Measurements from ENCODE around the gene LRRFIP1. TPM values are rescaled to one million over a fixed set of nuclear protein-coding genes. Genes with fewer than 3 reads are reported as not detected.

Gene LRRFIP1
- total RNA-seq, 4 donors from 2014 or later: 98.5 to 147 (median 122) TPM

- H3K4me1 ChIP-seq: peaks cover 77 to 97% (median 79%) of the 10 kb centered on the region in 4 donors
- DNase-seq: peak; percentile 53
- 25 to 35% methylated on average over 6 to 17 of the region's 17 CpGs for WGBS, 2 donors (ENCODE audit: low coverage in 1 of 2)
Measured at GRCh38 chr2:237702441-237703391, 75.3 kb downstream of the LRRFIP1 start.

DNA sequence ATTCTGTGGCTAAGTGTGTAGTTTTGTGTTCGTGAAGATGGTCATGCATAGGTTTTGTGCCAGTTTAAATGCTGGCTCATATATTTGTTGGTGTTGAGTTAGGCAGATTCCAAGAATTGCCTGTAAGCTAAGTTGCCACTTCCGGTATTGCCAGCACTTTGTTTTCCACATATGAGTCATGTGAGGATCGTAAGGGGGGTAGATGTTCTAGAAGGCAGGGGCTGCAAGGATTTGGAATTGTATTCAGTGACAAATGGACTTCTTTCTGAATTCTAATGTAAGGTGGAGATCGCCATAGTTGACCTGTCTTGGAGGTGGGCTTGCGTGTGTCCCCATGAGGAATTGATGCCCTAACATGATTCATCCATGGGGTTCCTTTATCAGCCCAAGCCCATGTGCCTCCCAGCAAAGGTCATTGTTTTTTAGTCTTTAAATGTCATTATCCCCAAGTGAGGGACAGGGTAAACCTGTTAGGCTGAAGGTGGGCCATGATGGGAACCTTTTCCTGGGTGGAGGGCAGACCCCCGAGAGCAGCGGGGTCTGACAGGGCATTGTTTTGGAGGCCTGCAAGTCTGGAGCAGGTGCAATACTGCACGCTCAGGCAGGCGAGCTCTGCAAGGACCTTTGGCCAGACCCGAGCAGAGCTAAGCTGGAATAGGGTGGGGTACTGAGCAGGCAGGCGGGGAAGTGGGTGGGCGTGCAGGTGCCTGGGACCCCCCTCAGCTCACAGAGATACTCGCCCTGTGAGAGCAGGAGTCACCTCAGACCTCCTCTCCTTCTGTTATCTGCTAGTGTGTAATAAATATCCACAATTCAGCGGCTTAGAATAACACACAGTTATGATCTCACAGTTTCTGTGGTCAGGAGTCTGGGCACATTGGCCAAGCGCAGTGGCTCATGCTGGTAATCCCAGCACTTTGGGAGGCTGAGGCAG, 77.4 kb downstream of the LRRFIP1 start:
- Histone ChIP-seq H3K4me1 (peaks cover 64 to 77% (median 70%) of the 10 kb centered on the region in 4 donors), H3K9me3 (no peaks in the 10 kb centered on the region)
- DNase-seq: no peak

More at GRCh38 chr2:237702441-237703391, 75.3 kb downstream of the LRRFIP1 start:
- peak overlapping the region in 1 of 4 donors; percentile 8 for H3K4me3 ChIP-seq
- no peaks in the 10 kb centered on the region for H3K36me3 ChIP-seq
- peak overlapping the region; percentile 97 to 100 (median 98) for H3K27ac ChIP-seq
- no peaks in the 10 kb centered on the region for H3K27me3 ChIP-seq
- H3K9me3 ChIP-seq: no peaks in the 10 kb centered on the region
- TF ChIP-seq POLR2AphosphoS5 (IDR thresholded peaks at IDR 0.05): peak; percentile 20 to 60 (median 32)
- TF ChIP-seq EP300 (IDR thresholded peaks at IDR 0.05; ENCODE audit: low read depth): no peak
- TF ChIP-seq POLR2A (IDR thresholded peaks at IDR 0.05): no peak
- in situ Hi-C loops (cut with MboI; ENCODE audit: low pct_ligation_motif_present in 1 of 4, low pct_unique_long_range_greater_than_20kb in 1 of 4, low sequenced_read_pairs in 3 of 4): no loop called here
- intact Hi-C loops (cut with DNase I; ENCODE audit: low total_unique reads): no loop called here

GRCh38 chr2:237706257-237706656, 78.9 kb downstream of the LRRFIP1 start:
- H3K27ac ChIP-seq: peak overlapping the region; percentile 97 to 100 (median 98)
- TF ChIP-seq POLR2AphosphoS5 (IDR thresholded peaks at IDR 0.05) (no peak), EP300 (IDR thresholded peaks at IDR 0.05; ENCODE audit: low read depth) (no peak), POLR2A (IDR thresholded peaks at IDR 0.05) (no peak), CTCF (IDR thresholded peaks at IDR 0.05) (no peak)

More for the DNA sequence above, 77.4 kb downstream of the LRRFIP1 start:
- TF ChIP-seq POLR2A (IDR thresholded peaks at IDR 0.05) (no peak), POLR2AphosphoS5 (IDR thresholded peaks at IDR 0.05) (peak in 2 of 3 donors; percentile 38 to 42)
- in situ Hi-C loops (cut with MboI; ENCODE audit: low pct_ligation_motif_present in 1 of 4, low pct_unique_long_range_greater_than_20kb in 1 of 4, low sequenced_read_pairs in 3 of 4): no loop called here
- Histone ChIP-seq H3K4me3 (no peak overlapping the region), H3K27me3 (no peaks in the 10 kb centered on the region), H3K36me3 (no peaks in the 10 kb centered on the region), H3K27ac (peak overlapping the region; percentile 97 to 100 (median 98))
- intact Hi-C loops (cut with DNase I; ENCODE audit: low total_unique reads): no loop called here
- 55 to 57% methylated on average over 4 to 15 of the region's 15 CpGs for WGBS, 2 donors (ENCODE audit: low coverage in 1 of 2)

DNA sequence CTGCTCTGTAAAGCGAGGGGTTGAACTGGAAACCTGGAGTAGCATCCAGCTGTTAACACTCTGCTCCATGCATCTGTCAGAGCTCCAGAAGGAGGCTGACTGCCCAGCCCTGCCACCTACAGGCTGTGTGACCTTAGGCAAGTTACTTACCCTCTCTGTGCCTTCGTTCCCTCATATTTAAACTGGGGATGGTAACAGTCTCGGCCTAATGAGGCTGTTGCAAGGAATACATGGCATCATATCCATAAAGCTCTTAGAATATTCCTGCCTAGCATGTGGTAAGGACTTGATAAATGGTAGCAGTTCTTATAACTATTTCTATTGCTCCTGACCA, 80.6 kb downstream of the LRRFIP1 start:
- WGBS, 2 donors (ENCODE audit: low coverage in 1 of 2): 73 to 87% methylated on average over 2 to 3 of the region's 3 CpGs
- no peak for DNase-seq
- peaks cover 32 to 44% (median 38%) of the 10 kb centered on the region in 4 donors for H3K4me1 ChIP-seq
- in situ Hi-C loops (cut with MboI; ENCODE audit: low pct_ligation_motif_present in 1 of 4, low pct_unique_long_range_greater_than_20kb in 1 of 4, low sequenced_read_pairs in 3 of 4) (no loop called here), intact Hi-C loops (cut with DNase I; ENCODE audit: low total_unique reads) (no loop called here)
- peaks cover 0 to 14% (median 0%) of the 10 kb centered on the region in 4 donors for H3K36me3 ChIP-seq
- peak overlapping the region; percentile 97 to 100 (median 98) for H3K27ac ChIP-seq
- no peaks in the 10 kb centered on the region for H3K9me3 ChIP-seq
- no peak overlapping the region for H3K4me3 ChIP-seq
- no peak for TF ChIP-seq CTCF (IDR thresholded peaks at IDR 0.05)
- no peak for TF ChIP-seq POLR2AphosphoS5 (IDR thresholded peaks at IDR 0.05)
- no peak for TF ChIP-seq EP300 (IDR thresholded peaks at IDR 0.05; ENCODE audit: low read depth)
- TF ChIP-seq POLR2A (IDR thresholded peaks at IDR 0.05): no peak
- H3K27me3 ChIP-seq: no peaks in the 10 kb centered on the region

More at GRCh38 chr2:237706257-237706656, 78.9 kb downstream of the LRRFIP1 start:
- intact Hi-C loops (cut with DNase I; ENCODE audit: low total_unique reads): no loop called here
- in situ Hi-C loops (cut with MboI; ENCODE audit: low pct_ligation_motif_present in 1 of 4, low pct_unique_long_range_greater_than_20kb in 1 of 4, low sequenced_read_pairs in 3 of 4): no loop called here
- 92 to 99% methylated on average over 4 to 5 of the region's 5 CpGs for WGBS, 2 donors (ENCODE audit: low coverage in 1 of 2)
- Histone ChIP-seq H3K4me3 (no peak overlapping the region), H3K4me1 (peaks cover 49 to 62% (median 56%) of the 10 kb centered on the region in 4 donors), H3K27me3 (no peaks in the 10 kb centered on the region), H3K36me3 (peaks cover 0 to 8% (median 0%) of the 10 kb centered on the region in 4 donors), H3K9me3 (no peaks in the 10 kb centered on the region)
- DNase-seq: no peak
